ENCODE results near the gene GLS2.
"Not testable (repeated sequence)": the region's sequence is repeated elsewhere in the genome, so short reads cannot be mapped to it uniquely, and the experiment has no call there.

- TF ChIP-seq, protein P1, sequence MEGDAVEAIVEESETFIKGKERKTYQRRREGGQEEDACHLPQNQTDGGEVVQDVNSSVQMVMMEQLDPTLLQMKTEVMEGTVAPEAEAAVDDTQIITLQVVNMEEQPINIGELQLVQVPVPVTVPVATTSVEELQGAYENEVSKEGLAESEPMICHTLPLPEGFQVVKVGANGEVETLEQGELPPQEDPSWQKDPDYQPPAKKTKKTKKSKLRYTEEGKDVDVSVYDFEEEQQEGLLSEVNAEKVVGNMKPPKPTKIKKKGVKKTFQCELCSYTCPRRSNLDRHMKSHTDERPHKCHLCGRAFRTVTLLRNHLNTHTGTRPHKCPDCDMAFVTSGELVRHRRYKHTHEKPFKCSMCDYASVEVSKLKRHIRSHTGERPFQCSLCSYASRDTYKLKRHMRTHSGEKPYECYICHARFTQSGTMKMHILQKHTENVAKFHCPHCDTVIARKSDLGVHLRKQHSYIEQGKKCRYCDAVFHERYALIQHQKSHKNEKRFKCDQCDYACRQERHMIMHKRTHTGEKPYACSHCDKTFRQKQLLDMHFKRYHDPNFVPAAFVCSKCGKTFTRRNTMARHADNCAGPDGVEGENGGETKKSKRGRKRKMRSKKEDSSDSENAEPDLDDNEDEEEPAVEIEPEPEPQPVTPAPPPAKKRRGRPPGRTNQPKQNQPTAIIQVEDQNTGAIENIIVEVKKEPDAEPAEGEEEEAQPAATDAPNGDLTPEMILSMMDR (IDR thresholded peaks at IDR 0.05; ENCODE audit: borderline replicate concordance, extremely low read depth, low read length, poor library complexity, severe bottlenecking), result peak; percentile 45
- TF ChIP-seq EZH2 (IDR thresholded peaks at IDR 0.05; ENCODE audit: borderline replicate concordance, low read depth, low read length, severe bottlenecking), result not testable (repeated sequence)
These were observed 8.7 kb upstream of the GLS2 start for GRCh38 chr12:56496704-56497103.
